ENCODE measurements around the gene UTP14A. TPM values are rescaled to one million over a fixed set of nuclear protein-coding genes. Genes with fewer than 3 reads are reported as not detected.

The UTP14A gene
- total and polyA plus RNA-seq, 2 experiments from 2014 or later: 14.6 to 18.5 TPM

GRCh38 chrX:129954804-129955203, 48.8 kb downstream of the UTP14A start:
- H3K4me1 ChIP-seq (ENCODE audit: insufficient read depth): peaks cover 16% of the 10 kb centered on the region
- H3K36me3 ChIP-seq (ENCODE audit: insufficient read depth): no peaks in the 10 kb centered on the region
- H3F3A ChIP-seq (replicated peaks; ENCODE audit: low read depth): no peaks in the 10 kb centered on the region
- no peak for ATAC-seq
- H3K27me3 Mint-ChIP-seq (ENCODE audit: insufficient read depth, low read depth, poor library complexity): peaks cover 75% of the 10 kb centered on the region
- no peak overlapping the region for H2AFZ ChIP-seq
- H3K27me3 ChIP-seq (ENCODE audit: insufficient read depth): peaks cover 92% of the 10 kb centered on the region
- no peak overlapping the region for H3K4me3 Mint-ChIP-seq
- no peak overlapping the region for H3K4me3 ChIP-seq
- H3K27ac Mint-ChIP-seq: no peak overlapping the region
- no peaks in the 10 kb centered on the region for H3K79me2 ChIP-seq (replicated peaks; ENCODE audit: insufficient read depth)
- H3K9me3 Mint-ChIP-seq: no peaks in the 10 kb centered on the region
- no peaks in the 10 kb centered on the region for H4K20me1 ChIP-seq (replicated peaks; ENCODE audit: insufficient read depth)
- H3K4me1 Mint-ChIP-seq: peaks cover 29% of the 10 kb centered on the region
- no peaks in the 10 kb centered on the region for H3K9me2 ChIP-seq (ENCODE audit: insufficient read depth)
- H3K27ac ChIP-seq (ENCODE audit: low read depth): no peak overlapping the region
- H3K4me2 ChIP-seq: no peak overlapping the region
- TF ChIP-seq REST (IDR thresholded peaks at IDR 0.05; ENCODE audit: unreplicated experiment): no peak
- no peak for TF ChIP-seq CTCF (conservative IDR thresholded peaks at IDR 0.05; ENCODE audit: low read depth in 2 of 2)
- TF ChIP-seq STAT1 (IDR thresholded peaks at IDR 0.05; ENCODE audit: unreplicated experiment): no peak
- no peak for TF ChIP-seq ZNF331 (CRISPR knock-in tag; IDR thresholded peaks at IDR 0.05; ENCODE audit: low read depth)
- no peak for TF ChIP-seq ZNF462 (CRISPR knock-in tag; IDR thresholded peaks at IDR 0.05)
- TF ChIP-seq EZH2phosphoT487 (IDR thresholded peaks at IDR 0.05; ENCODE audit: unreplicated experiment): no peak
- no peak for TF ChIP-seq POLR2AphosphoS5 (IDR thresholded peaks at IDR 0.05; ENCODE audit: low read depth)
- no peak for TF ChIP-seq JUNB (IDR thresholded peaks at IDR 0.05; ENCODE audit: unreplicated experiment)
- no peak for DNase-seq (ENCODE audit: low spot score)
- no peaks in the 10 kb centered on the region for H3K36me3 Mint-ChIP-seq (ENCODE audit: low read depth)
